Middle frontal gyrus (tissue), 1 donor: ENCODE results near the gene RFTN1.

Experiments used
- DNase-seq: peaks from one replicate; pipeline ENCODE4 v3.0.0-alpha.2; 2015; ENCODE audit warnings: low spot score; ENCODE audit errors: extremely low spot score

The RFTN1 gene

DNA sequence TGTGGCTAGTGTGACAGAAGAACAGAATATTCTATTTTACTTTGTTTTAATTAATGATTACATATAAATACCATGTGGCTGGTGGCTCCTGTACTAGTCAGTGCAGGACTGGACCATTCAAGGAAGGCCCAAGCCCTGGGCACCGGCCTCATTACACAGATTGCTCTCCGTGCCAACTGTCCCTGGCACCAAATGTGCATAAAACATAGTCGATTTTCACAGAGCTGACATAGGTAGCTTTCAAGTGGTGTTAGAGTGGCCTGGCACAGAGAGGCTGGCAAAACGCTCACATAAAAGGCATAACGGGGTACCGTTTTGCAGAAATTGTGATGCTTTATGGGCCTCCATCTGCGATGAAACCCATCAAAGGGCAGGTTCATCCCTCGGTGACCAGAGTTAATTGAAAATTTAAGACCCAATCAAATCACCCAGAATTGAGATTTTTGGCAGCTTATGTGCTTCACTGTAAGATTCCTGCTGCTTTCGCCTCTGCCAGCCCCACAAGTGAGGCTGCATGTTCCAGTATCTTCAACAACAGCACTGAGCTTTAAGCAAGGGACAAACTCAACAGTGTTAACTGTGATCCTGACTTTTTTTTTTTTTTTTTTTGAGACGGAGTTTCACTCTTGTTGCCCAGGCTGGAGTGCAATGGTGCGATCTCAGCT, 25.9 kb downstream of the RFTN1 start:
- DNase-seq: no peak

DNA sequence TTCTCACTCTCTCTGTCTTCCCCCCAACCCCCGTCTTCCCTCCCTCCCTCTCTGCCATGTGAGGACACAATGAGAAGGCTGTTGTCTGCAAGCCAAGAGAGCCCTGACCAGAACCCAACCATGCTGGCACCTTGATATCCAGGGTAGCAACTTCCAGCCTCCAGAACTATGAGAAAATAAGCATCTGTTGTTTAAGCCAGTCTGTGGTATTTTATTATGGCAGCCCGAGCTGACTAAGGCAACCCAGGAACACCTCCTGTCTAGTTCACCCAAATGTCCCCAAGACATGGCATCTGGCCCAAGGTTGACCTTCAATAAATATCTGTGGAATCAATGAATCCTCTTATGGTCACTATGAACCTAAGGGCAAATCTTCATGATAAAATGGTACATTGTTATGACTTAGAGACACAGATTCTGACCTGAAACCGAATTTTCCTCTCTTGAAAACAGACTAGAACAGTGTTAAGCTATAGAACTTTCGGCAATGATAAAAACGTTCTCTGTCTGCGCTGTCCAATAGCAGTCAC, 26.5 kb downstream of the RFTN1 start:
- no peak for DNase-seq

- no peak for DNase-seq
Observed at GRCh38 chr3:16486201-16486600, 27.3 kb downstream of the RFTN1 start.

DNA sequence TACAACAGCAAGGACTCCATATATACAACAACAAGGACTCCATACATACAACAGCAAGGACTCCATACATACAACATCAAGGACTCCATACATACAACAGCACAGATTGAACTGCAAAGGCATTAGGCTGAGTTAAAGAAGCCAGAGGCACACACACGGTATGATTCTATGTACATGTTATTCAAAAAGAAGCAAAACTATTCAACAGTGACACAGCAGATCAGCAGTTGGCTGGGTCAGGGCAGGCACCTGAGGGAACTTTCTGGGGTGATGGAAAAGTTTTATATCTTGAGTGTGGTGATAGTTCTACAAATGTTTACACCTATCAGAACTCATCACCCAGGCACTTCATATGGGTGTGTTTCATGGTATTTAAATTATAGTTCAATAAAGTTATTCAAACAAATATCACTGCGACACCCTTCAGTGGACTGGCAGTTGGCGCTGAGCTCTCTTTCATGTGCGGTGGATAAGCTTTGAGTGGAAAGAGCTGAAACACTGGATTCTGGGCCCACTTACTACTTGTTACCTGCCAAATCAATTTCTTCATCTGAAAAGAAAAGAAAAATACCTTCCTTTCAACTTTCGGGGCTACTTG, 28.0 kb downstream of the RFTN1 start:
- DNase-seq: no peak

- no peak for DNase-seq
Observed at GRCh38 chr3:16484984-16485383, 28.5 kb downstream of the RFTN1 start.

- no peak for DNase-seq
Observed at GRCh38 chr3:16484216-16484615, 29.3 kb downstream of the RFTN1 start.

DNA sequence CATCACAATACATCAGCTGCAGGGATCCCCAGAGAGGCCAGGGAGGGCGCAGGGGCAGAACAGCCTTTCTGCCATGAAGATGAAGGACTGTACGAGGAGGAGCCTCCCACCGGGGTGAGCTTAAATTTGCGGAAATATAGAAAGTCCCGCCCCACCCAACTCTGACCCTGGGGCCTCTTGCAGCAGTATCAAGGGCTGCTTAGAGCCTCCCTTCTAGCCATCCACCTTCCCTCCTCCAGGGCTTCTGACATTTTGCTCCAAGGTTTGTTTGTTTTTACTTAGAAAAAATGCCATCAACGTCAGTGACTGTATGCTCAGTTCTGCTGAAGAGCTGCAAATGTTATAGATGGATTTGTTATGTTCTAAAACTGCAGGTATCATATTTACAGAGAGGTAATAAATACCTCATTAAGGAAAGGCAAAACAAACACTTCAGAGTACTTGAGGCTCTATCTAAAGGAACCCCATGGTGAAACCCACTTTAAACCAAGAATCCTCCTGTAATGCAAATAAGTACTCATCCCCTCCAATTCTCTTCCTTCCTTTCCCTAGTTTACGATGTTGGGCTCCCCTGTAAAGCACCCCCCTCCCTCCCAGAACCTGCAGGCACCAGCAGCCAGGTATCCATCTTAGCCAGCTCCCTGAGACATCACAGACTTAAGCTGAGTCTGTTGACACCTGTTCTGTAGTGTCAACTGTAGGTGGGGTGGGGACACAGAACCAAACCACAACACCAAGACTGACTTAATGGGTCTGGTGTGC, 30.5 kb downstream of the RFTN1 start:
- no peak for DNase-seq

DNA sequence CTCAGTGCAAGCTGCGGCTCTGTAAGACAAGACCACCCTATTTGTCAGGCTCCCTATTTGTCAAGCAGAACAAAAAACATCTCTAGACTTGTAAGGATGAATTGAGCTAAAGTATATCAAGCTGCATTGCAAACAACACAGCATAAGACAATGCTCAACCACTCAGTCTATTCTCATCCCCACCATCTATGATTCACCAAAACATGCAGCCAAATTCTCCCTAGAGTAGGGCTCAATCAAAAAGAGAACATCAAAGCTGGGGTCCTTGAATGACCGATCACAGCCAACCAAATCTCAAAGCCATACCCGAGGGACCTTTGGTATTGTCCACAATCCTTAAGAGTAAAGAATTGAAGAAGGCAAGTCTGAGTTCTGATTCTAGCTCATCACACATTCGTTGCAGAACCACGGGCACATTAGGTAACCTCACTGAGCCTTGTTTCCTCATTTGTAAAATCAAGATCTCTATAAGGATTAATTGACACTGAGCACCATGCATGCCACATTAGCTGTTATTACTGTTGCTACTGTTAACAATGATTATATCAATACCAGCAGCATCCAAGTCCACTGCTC, 31.2 kb downstream of the RFTN1 start:
- no peak for DNase-seq

GRCh38 chr3:16481546-16481897, 32.0 kb downstream of the RFTN1 start:
- no peak for DNase-seq

DNA sequence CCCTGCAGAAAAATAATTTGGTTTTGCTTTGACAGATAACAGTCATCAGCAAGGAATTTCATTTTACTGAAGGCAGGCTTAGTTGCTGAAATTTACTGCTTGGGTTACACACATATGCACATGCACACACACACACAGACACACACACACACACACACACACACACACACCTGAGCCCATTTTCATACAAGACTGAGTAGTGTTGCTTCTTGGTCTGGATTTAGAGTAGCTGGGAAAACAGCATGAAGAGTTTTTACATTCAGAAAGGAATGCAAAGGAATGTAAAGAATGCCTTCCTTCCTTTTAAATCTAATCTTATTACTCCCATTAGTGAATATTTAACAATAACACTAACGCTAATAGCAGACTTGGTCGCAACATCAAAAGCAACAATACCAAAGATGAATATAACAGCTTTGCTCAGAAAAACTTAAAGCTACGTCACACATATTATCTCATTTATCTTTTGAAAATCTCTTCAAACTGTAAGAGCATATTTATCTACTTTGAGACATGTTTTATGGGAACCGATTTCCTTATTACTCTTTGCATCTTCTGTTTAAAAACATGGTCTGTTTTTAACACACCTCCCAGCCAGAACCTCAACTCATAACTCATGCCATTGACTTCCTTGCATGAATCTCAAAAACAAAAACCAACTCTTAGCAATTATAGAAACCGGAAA, 32.5 kb downstream of the RFTN1 start:
- no peak for DNase-seq

DNA sequence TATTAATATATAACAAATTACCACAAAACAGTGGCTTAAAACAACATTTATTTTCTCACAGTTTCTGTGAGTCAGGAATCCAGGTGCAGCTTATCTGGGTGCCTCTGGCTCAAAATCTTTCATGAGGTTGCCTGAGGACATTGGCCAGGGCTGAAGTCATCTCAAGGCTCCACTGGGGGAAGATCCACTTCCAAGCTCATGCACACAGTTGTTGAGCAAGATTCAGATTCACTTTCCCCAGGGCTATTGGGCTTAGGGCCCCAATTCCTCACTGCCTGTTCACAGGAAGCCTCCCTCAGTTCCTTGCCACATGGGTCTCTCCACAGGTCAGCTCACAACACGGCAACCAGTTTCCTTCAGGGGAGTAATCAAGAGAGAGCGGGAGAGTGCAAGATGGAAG, 35.0 kb downstream of the RFTN1 start:
- DNase-seq: no peak

DNA sequence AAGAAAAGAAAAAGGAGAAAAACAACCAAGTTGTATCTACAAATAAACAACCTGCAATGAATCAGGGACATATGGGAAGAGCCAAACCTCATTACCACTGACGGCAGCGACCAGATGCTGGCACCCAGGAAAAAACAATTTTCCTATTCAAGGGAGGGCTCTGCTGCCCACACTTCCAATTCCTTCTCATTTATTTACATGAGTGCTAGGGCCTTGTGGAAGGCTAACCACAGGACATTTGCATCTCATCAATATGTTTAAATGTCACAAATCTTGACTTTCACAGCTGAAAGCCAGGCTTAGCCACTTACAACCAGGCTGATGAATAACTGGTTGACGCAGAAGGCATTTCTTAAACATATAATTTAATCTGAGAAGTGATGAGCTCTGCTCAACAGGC, 36.0 kb downstream of the RFTN1 start:
- no peak for DNase-seq

DNA sequence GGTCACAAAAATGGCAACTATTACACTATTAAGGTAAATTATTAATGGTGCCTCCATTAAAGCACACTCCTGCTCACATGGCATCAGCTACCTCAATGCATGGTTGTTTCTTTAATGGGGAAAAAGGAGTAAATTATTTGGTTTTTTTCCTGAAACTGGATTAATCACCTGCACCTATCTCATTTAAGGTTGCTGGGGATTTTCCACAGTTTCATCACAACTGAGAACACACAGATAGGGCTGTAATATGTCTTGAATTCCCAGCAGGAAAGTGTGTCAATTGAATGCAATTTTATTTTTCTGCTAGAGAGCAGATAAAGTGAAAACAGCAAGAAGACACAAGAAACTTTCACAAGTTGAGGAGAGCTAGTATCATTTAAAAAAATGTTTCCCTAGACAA, 36.4 kb downstream of the RFTN1 start:
- no peak for DNase-seq

GRCh38 chr3:16476636-16477035, 36.9 kb downstream of the RFTN1 start:
- DNase-seq: no peak

GRCh38 chr3:16475766-16476165, 37.7 kb downstream of the RFTN1 start:
- DNase-seq: no peak

DNA sequence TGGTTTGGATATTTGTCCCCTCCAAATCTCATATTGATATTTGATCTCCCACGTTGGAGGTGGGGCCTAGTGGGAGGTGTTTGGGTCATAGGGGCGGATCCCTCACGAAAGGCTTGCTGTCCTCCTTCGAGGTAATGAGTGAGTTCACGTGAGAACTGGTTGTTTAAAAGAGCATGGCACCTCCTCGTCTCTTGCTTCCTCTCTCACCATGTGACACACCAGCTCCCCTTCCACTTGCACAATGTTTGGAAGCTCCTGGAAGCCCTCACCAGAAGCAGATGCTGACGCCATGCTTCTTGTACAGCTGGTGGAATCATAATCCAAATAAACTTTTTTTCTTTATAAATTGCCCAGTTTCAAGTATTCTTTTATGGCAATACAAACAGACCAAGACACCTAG, 38.6 kb downstream of the RFTN1 start:
- no peak for DNase-seq

DNA sequence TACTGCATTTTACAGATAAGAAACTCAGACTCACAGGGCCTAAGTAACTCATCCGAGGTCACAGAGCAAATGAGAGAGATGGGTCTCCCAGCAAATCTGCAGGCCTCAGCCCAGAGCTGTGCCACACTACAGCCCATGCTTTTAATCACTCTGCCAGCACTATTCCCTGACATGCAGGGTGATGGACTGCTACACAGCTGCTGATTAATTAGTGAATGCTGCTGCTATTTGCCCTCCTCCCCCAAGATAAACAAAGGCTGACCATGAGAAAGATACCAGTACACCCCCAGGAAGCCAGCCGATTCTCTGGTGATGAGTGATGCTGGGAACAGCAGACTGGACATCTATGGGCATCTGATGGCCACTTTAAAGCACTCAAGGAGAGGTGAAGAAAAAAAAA, 39.3 kb downstream of the RFTN1 start:
- DNase-seq: no peak

DNA sequence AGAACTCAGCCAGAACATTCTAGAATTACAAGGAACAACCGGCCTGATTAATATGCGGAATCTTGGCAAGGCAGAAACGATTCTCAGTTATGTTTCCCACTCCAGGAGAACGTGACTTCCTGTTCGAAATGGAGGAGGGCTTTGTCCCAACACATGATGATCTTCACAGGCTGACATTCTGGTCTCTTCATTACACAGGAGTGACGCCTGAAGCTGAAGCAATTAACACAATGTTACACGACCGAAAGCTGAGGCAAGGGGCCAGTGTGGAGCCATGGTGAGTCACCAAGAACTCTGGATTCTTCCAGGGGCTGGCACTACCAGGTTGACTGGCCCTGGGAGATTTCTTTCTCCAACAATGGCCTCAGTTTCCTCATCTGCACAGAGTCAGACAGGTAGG, 40.9 kb downstream of the RFTN1 start:
- no peak for DNase-seq

DNA sequence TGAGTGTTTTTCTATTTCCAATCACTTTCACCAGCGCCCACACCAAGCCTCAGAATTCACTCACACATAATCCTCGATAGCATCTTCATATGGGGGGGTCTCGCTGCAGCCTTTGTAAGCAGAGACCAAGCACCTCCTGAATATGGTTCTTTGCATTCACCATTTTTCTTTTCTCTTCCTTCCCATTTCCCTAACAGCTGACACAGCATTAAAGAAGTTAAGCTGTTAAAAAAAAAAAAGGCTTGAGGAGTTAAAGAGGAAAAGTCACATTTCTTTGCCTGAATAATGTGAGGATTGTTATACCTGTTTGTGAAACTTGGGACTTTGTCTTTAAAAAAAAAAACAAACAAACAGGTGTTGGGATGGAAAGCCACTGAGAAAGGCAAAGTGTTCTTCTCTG, 41.6 kb downstream of the RFTN1 start:
- no peak for DNase-seq

DNA sequence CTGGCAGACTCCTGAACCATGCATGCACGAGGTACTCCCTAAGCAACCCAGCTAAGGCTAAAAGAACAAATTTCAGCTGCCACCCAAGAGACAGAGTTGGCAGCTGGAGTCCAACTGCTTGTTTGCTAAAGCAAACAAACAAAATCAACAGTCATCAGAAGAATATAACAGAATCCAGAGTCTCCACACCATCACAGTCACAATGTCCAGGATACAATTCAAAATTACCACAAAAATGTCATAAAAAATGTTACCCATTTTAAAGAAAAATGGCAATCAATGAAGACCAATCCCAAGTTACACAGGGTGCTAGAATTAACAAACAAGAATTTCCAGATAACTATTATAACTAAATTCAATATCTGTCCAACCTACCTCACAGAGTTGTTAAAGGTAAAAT, 42.9 kb downstream of the RFTN1 start:
- no peak for DNase-seq

GRCh38 chr3:16468336-16469098, 45.0 kb downstream of the RFTN1 start:
- no peak for DNase-seq
